Anterior cingulate cortex (tissue), 58 donors: Measurements from ENCODE around the gene GNG7.
"Not testable (repeated sequence)": the region's sequence is repeated elsewhere in the genome, so short reads cannot be mapped to it uniquely, and the experiment has no call there.

Experiments used
- DNase-seq, 58 donors: peaks; one replicate each; lab custom pipeline; 2025; lab: John Stamatoyannopoulos, UW

The GNG7 gene

GRCh38 chr19:2679439-2679838 lies 23.1 kb downstream of the GNG7 start:
- DNase-seq, result no peak

GRCh38 chr19:2678948-2679347 lies 23.5 kb downstream of the GNG7 start:
- DNase-seq, result not testable (repeated sequence)

DNA sequence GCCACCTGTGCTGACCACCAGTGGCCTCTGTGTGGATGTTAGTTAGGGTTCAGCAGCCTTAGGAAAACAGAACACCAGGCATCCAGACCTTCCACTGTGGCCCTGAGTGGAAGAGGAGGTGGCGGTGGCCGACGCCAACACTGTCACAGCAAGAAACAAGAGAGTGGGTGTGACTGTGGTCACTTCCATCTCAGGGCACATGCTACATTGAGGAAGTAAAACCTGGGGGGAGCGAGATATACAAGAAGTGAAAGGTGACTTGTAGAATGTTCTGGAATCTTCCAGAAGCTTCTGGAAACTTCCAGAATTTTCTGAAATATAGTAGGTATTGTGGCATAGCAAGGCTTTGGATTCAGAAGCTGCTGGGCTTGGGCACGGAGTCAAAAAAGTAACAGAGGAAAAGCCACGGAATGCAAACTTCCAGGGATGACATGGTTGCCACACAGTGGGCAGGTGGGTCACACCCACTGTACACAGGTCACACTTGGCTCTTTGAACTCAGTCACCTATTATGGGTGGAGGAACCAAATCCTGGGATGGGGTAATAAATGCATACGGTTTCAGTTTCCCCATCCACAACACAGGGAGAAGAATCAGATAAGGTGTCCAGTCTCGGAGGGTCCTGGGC lies 24.3 kb downstream of the GNG7 start:
- DNase-seq, result no peak

DNA sequence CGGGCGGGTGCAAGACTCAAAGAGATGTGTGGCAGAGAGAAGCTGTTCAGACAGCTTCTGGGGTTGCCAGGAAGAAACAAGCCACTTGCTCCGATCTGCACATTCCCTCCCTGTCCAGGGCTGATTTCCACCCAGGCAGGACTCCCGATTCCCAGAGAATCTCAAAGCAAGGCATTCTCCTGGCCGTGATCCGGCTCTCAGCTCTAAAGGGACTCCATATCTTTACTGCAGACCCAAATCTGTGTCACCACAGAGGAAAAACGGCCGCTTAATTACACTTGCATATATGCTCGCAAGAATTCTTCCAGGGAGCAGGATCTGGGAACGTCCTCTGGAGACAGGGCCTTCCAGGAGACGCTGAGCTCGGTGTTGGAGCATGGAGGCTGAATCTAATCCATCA lies 25.7 kb downstream of the GNG7 start:
- DNase-seq, result no peak

DNA sequence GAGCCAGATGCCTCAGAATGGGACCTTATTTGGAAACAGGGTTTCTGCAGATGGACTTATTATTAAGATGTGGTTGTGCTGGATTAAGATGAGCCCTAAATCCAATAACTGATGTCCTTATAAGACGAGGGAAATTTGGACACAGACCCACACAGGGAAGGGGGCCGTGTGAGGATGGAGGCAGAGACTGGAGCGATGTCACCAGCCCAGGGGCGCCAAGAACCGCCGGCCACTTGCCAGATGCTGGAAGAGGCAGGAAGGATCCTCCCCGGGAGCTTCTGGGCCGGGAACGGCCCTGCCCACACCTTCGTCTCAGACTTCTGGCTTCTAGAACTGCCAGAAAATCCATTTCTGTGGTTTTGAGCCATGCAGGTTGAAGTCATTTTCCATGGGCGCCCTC lies 26.6 kb downstream of the GNG7 start:
- peak in 6 of 58 donors; percentile 7 to 34 (median 16) for DNase-seq

DNA sequence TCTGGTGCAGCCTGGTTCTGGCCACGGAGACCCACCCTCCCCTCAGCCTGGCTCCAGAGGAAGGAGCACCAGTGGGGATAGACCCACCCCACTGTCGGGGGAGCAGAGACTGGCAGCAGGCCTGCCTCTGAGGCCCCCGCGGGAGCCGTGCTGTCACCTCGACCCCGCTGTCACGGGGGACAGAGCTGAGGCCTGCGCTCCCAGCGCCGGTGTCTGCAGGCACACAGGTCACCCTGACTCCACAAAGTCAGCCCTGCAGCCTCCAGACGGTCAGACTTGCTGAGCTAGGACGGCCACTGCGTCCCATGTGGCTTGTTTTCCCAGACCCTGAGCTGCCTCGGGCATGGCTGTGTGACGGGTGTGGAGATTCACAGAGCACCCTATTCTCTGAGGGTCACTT lies 32.3 kb downstream of the GNG7 start:
- no peak for DNase-seq

DNA sequence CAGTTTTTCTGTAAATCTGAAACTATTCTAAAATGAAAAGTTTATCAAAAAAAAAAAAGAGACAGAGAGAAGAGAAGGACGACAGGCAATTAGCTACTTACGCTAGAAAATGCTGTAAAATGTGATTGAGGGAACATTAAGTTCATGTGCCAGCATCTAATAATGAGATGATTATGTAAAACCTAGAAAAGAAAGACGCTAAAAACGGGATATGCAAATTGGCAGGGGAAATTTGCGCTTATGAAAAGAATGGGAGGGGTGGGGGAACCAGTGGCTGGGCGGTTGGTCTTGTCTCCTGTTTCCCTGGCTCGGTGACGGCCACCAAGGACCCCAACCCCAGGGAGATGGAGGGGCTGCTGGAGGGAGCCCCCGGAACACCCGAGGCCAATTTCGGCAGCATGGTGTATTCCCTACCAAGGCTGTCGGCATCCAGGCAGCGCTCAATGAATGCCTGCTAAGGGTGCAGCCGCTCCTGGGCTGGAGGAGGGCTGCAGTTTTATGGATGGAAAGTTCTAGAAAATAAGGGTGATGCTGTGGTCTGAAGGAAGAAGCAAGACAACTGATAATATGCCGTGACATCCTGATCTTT lies 34.2 kb downstream of the GNG7 start:
- DNase-seq, result peak in 9 of 58 donors; percentile 9 to 31 (median 20)

GRCh38 chr19:2667349-2667748 lies 35.1 kb downstream of the GNG7 start:
- DNase-seq, result not testable (repeated sequence)

GRCh38 chr19:2666344-2666994 lies 36.0 kb downstream of the GNG7 start:
- DNase-seq, result no peak

DNA sequence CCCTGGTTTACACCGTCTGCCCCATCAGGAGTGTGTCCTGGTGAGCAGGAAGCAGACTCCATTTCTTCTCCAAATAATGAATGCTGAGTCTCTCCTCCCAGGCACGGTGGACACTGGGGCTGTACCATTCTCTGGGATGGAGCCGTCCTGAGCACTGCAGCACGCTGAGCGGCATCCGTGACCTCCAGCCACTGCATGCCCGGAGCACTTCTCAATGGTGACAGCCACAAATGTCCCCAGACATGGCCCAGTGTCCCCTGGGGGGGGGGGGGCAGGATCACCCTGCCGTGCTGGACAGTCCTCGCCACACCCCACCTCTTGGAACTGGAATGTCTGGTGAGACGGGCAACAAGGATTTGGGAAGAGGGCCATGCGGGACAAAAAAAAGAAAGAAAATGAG lies 37.4 kb downstream of the GNG7 start:
- DNase-seq, result peak in 12 of 58 donors; percentile 15 to 64 (median 30)

DNA sequence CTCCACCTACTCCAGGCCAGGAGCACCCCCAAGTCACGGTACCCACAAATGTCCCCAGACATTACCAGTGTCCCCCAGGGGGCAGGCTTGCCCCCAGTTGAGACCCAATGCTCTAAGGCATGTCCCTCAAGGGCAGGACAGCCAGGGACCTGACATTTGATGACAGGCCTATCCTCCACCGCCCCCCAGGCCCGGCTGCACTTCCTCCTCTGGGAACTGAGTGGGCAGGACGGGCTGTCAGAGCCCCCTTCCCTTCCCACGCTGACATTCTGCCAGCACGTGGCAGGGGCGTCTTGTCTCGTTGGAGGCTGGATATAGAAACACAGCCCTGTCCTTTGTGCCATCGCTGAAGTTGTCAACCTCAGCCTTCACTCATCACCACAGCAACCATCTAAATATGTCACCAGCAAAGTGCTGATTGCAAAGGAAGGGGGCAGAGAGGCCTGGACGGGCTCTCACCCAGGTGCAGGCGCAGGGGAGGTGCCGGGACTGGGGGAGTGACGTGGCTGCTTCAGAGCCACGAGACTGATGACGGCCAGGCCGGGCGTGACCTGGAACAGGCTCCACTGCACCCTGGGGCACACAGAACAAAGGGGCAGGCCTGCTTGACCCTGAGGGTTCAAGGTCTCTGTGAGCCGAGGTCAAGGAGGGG lies 38.4 kb downstream of the GNG7 start:
- peak in 43 of 58 donors; percentile 13 to 95 (median 54) for DNase-seq

DNA sequence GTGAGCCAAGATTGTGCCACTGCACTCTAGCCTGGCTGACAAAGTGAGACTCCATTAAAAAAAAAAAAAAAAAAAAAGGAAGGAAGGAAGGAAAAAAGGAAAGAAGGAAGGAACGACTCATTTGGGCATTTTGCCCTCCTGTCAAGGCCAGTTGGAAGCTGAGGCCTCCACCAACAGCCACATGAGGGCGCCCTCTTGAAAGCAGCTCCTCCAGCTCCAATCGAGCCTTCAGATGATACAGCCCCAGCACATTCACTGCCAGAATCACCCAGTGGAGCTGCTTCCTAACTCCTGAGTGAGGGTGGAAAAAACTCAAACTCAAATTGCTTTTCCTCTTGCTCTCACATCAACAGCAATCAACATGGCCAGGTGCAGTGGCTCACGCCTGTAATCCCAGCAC lies 40.9 kb downstream of the GNG7 start:
- no peak for DNase-seq

- DNase-seq, result no peak
These were observed 42.5 kb downstream of the GNG7 start for GRCh38 chr19:2659856-2660432.

DNA sequence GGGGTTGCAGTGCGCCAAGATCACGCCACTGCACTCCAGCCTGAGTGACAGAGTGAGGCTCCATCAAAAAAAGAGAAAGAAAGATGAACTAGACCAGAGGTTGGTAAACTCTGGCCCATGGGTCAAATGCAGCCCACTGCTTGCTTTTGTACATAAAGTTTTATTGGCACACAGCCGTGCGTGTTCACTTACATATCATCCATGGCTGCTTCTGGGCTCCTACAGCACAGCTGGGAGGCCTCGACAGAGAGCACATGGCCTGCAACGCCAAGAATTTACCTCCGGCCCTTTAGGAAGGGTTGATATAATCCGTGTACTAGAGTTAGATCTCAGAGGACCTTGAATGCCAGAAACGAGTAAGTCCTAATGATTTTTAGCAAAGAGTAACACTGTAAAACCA lies 46.0 kb downstream of the GNG7 start:
- DNase-seq, result no peak

- peak in 14 of 58 donors; percentile 7 to 75 (median 26) for DNase-seq
These were observed 48.5 kb downstream of the GNG7 start for GRCh38 chr19:2653710-2654707.

- DNase-seq, result no peak
These were observed 49.3 kb downstream of the GNG7 start for GRCh38 chr19:2653218-2653617.

GRCh38 chr19:2652504-2653099 lies 49.9 kb downstream of the GNG7 start:
- no peak for DNase-seq

- not testable (repeated sequence) for DNase-seq
These were observed 51.3 kb downstream of the GNG7 start for GRCh38 chr19:2651002-2651733.

- DNase-seq, result peak in 9 of 58 donors; percentile 9 to 44 (median 32)
These were observed 52.0 kb downstream of the GNG7 start for GRCh38 chr19:2650515-2650914.
